Astrocyte (in vitro differentiated cells and primary cell): ENCODE measurements around the gene KIRREL3.

ENCODE experiments used
- CTCF ChIP-seq: IDR thresholded peaks from 2 replicates; pipeline ENCODE4 v1.5.1; 2011; ENCODE audit warnings: low read depth, mild to moderate bottlenecking, inconsistent platforms, low read length, moderate library complexity; ENCODE audit not compliant: insufficient read depth
- EZH2 ChIP-seq: IDR thresholded peaks from 2 replicates; pipeline ENCODE4 v1.6.1; 2012; ENCODE audit warnings: mild to moderate bottlenecking, low read length, inconsistent platforms; ENCODE audit not compliant: insufficient read depth

- TF ChIP-seq CTCF (no peak), EZH2 (no peak)
Observed at GRCh38 chr11:126375726-126376125, 624.8 kb downstream of the KIRREL3 start.
